Neural cell (in vitro differentiated cells): Measurements from ENCODE around the gene TADA2A. TPM values are rescaled to one million over a fixed set of nuclear protein-coding genes. Genes with fewer than 3 reads are reported as not detected.
"Not testable (repeated sequence)": the region's sequence is repeated elsewhere in the genome, so short reads cannot be mapped to it uniquely, and the experiment has no call there.

ENCODE experiments used
- H2AFZ ChIP-seq: fragments of 200-600, 300-800 bp; sonication (generic), shearing (Covaris generic); 2 replicates; pipeline ENCODE4 v1.6.0; 2014; ENCODE audit warnings: low read depth, mild to moderate bottlenecking, antibody characterized with exemption, low read length, moderate library complexity
- H3F3A ChIP-seq: fragments of 200-600 bp; shearing (Covaris generic); 2 replicates; pipeline ENCODE4 v1.6.1; 2016; ENCODE audit warnings: mild to moderate bottlenecking, moderate library complexity, mixed read lengths, antibody characterized with exemption, low read length; ENCODE audit not compliant: insufficient read depth, poor library complexity, severe bottlenecking
- H3K27ac ChIP-seq: fragments of 200-600, 300-800 bp; sonication (generic), shearing (Covaris generic); 2 replicates; pipeline ENCODE4 v1.5.1; 2014; ENCODE audit warnings: mild to moderate bottlenecking, low read length, moderate library complexity
- H3K27me3 ChIP-seq: fragments of 300-800, 200-600 bp; sonication (generic), shearing (Covaris generic); 2 replicates; pipeline ENCODE4 v1.6.0; 2014; ENCODE audit warnings: mild to moderate bottlenecking, low read depth, low read length, moderate library complexity; ENCODE audit not compliant: insufficient read depth
- H3K36me3 ChIP-seq: fragments of 300-800, 200-600 bp; sonication (generic), shearing (Covaris generic); 2 replicates; pipeline ENCODE4 v1.5.1; 2014; ENCODE audit warnings: mild to moderate bottlenecking, antibody characterized with exemption, low read length, moderate library complexity; ENCODE audit not compliant: insufficient read depth
- H3K4me2 ChIP-seq: fragments of 300-800, 200-600 bp; sonication (generic), shearing (Covaris generic); 2 replicates; pipeline ENCODE4 v1.6.0; 2014; ENCODE audit warnings: mild to moderate bottlenecking, low read length
- H3K4me3 ChIP-seq: fragments of 300-800, 200-600 bp; sonication (generic), shearing (Covaris generic); 2 replicates; pipeline ENCODE4 v1.5.1; 2014; ENCODE audit warnings: mild to moderate bottlenecking, low read length, moderate library complexity
- H3K79me2 ChIP-seq: fragments of 200-600 bp; shearing (Covaris generic); replicated peaks from 2 replicates; pipeline ENCODE4 v1.6.0; 2014; ENCODE audit warnings: mild to moderate bottlenecking, low read length, moderate library complexity; ENCODE audit not compliant: insufficient read depth
- H3K9ac ChIP-seq: fragments of 300-800, 200-600 bp; sonication (generic), shearing (Covaris generic); 2 replicates; pipeline ENCODE4 v1.6.1; 2016; ENCODE audit warnings: mild to moderate bottlenecking, low read length, mixed read lengths
- H3K9me2 ChIP-seq: fragments of 200-600 bp; shearing (Covaris generic); 2 replicates; pipeline ENCODE4 v1.6.1; 2016; ENCODE audit warnings: mild to moderate bottlenecking, low read length, mixed read lengths; ENCODE audit not compliant: insufficient read depth
- H3K9me3 ChIP-seq: fragments of 200-600, 300-800 bp; sonication (generic), shearing (Covaris generic); 2 replicates; pipeline ENCODE4 v1.6.1; 2016; ENCODE audit warnings: mild to moderate bottlenecking, mixed run types, low read length, moderate library complexity, mixed read lengths
- H4K20me1 ChIP-seq: fragments of 200-600 bp; shearing (Covaris generic); 2 replicates; pipeline ENCODE4 v1.6.1; 2016; ENCODE audit warnings: mild to moderate bottlenecking, mixed run types; ENCODE audit not compliant: insufficient read depth
- CTCF ChIP-seq: fragments of 450-650 bp; IDR thresholded peaks from 2 replicates; pipeline ENCODE4 v1.5.1; 2014; ENCODE audit warnings: antibody characterized with exemption, mild to moderate bottlenecking, moderate library complexity; ENCODE audit not compliant: poor library complexity, severe bottlenecking
- EP300 ChIP-seq: fragments of 450-650 bp; conservative IDR thresholded peaks from 2 replicates; pipeline ENCODE4 v1.6.1; 2014; ENCODE audit warnings: antibody characterized with exemption, mild to moderate bottlenecking, moderate library complexity; ENCODE audit not compliant: poor library complexity, severe bottlenecking
- EZH2 ChIP-seq: fragments of 200-600, 300-800 bp; shearing (Covaris generic), sonication (generic); IDR thresholded peaks from 2 replicates; pipeline ENCODE4 v1.6.1; 2014; ENCODE audit warnings: antibody characterized with exemption, low read length, borderline replicate concordance, mild to moderate bottlenecking; ENCODE audit not compliant: insufficient read depth, poor library complexity, severe bottlenecking
- MXI1 ChIP-seq: fragments of 450-650 bp; conservative IDR thresholded peaks from 2 replicates; pipeline ENCODE4 v1.6.1; 2014; ENCODE audit warnings: antibody characterized with exemption, mild to moderate bottlenecking; ENCODE audit not compliant: poor library complexity, severe bottlenecking
- POLR2AphosphoS5 ChIP-seq: IDR thresholded peaks from 2 replicates; pipeline ENCODE4 v1.6.1; 2012
- RAD21 ChIP-seq: fragments of 450-650 bp; conservative IDR thresholded peaks from 2 replicates; pipeline ENCODE4 v1.6.1; 2014; ENCODE audit warnings: antibody characterized with exemption, mild to moderate bottlenecking, moderate library complexity
- REST ChIP-seq: IDR thresholded peaks from 2 replicates; pipeline ENCODE4 v1.6.1; 2012; ENCODE audit warnings: borderline replicate concordance
- SMC3 ChIP-seq: fragments of 450-650 bp; conservative IDR thresholded peaks from 2 replicates; pipeline ENCODE4 v1.6.1; 2014; ENCODE audit warnings: antibody characterized with exemption, mild to moderate bottlenecking, moderate library complexity; ENCODE audit not compliant: poor library complexity
- TAF1 ChIP-seq: IDR thresholded peaks from 2 replicates; pipeline ENCODE4 v1.6.1; 2012; ENCODE audit warnings: low read depth
- polyA plus RNA-seq: library from polyadenylated mRNA; depleted of rRNA; stranded (reverse); fragments of >200 nt; gene quantifications from 2 replicates; pipeline ENCODE4 v1.2.3, GENCODE V29; 2014

The TADA2A gene
- polyA plus RNA-seq, 1 donor from 2014 or later, result 23.5 TPM

- Histone ChIP-seq H3F3A (no peaks in the 10 kb centered on the region), H3K9me3 (no peaks in the 10 kb centered on the region), H3K36me3 (peaks cover 9% of the 10 kb centered on the region), H3K4me3 (no peak overlapping the region), H3K27ac (no peak overlapping the region), H3K79me2 (no peaks in the 10 kb centered on the region), H3K9me2 (no peaks in the 10 kb centered on the region), H2AFZ (no peak overlapping the region), H3K9ac (no peak overlapping the region), H3K4me2 (no peak overlapping the region), H4K20me1 (no peaks in the 10 kb centered on the region), H3K27me3 (no peaks in the 10 kb centered on the region)
- no peak for TF ChIP-seq RAD21
- TF ChIP-seq EP300, result no peak
- TF ChIP-seq REST, result no peak
- no peak for TF ChIP-seq MXI1
- no peak for TF ChIP-seq POLR2AphosphoS5
- no peak for TF ChIP-seq TAF1
- no peak for TF ChIP-seq EZH2
- TF ChIP-seq CTCF, result no peak
- no peak for TF ChIP-seq SMC3
These were observed 41.0 kb downstream of the TADA2A start for GRCh38 chr17:37447641-37448040.

GRCh38 chr17:37450112-37450511 is 43.4 kb downstream of the TADA2A start:
- no peak overlapping the region for H2AFZ ChIP-seq
- H3K9ac ChIP-seq, result no peak overlapping the region
- no peak overlapping the region for H3K4me3 ChIP-seq
- H3K27me3 ChIP-seq, result no peaks in the 10 kb centered on the region
- H3K36me3 ChIP-seq, result peaks cover 9% of the 10 kb centered on the region
- no peaks in the 10 kb centered on the region for H3K9me3 ChIP-seq
- TF ChIP-seq RAD21, result no peak
- no peak for TF ChIP-seq MXI1
- no peak for TF ChIP-seq REST
- no peak for TF ChIP-seq TAF1
- TF ChIP-seq SMC3, result no peak
- TF ChIP-seq CTCF, result no peak
- TF ChIP-seq EZH2, result no peak
- TF ChIP-seq EP300, result no peak
- no peaks in the 10 kb centered on the region for H3K79me2 ChIP-seq
- no peaks in the 10 kb centered on the region for H4K20me1 ChIP-seq
- H3F3A ChIP-seq, result no peaks in the 10 kb centered on the region
- no peaks in the 10 kb centered on the region for H3K9me2 ChIP-seq
- H3K27ac ChIP-seq, result no peak overlapping the region
- no peak overlapping the region for H3K4me2 ChIP-seq

GRCh38 chr17:37457801-37458200 is 51.1 kb downstream of the TADA2A start:
- not testable (repeated sequence) for H3K9me2 ChIP-seq, H3K9ac ChIP-seq, H3F3A ChIP-seq, H3K4me2 ChIP-seq, H3K36me3 ChIP-seq, H3K27me3 ChIP-seq, H3K4me3 ChIP-seq, H3K79me2 ChIP-seq, H4K20me1 ChIP-seq, H2AFZ ChIP-seq, H3K9me3 ChIP-seq, H3K27ac ChIP-seq
